GM12874 (cell line): ENCODE measurements around the gene SPEM1.

ENCODE experiments used
- CTCF ChIP-seq: IDR thresholded peaks from 2 replicates; pipeline ENCODE4 v1.5.1; 2011; ENCODE audit warnings: low read depth, mild to moderate bottlenecking, control low read depth, low read length, moderate library complexity; ENCODE audit not compliant: insufficient read depth

The SPEM1 gene

DNA sequence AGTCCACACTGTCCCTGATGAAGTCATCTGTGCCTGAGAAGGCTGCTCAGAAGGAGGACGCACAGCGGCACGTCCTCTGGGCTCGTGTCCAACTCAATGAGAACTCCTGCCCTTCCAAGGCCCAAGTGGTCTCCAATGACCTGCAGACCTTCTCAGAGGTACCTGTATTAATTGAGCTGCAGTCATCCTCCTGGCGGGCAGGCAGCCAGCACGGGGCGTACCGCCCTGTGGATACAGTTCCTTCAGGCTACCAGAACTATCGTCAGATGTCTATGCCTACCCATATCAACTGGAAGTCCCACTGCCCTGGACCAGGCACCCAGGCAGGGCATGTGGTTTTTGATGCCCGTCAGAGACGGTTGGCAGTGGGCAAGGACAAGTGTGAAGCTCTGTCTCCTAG lies 12.2 kb downstream of the SPEM1 start:
- TF ChIP-seq CTCF, result no peak

- peak; percentile 49 for TF ChIP-seq CTCF
Measured at GRCh38 chr17:7435676-7436555, 15.8 kb downstream of the SPEM1 start.

DNA sequence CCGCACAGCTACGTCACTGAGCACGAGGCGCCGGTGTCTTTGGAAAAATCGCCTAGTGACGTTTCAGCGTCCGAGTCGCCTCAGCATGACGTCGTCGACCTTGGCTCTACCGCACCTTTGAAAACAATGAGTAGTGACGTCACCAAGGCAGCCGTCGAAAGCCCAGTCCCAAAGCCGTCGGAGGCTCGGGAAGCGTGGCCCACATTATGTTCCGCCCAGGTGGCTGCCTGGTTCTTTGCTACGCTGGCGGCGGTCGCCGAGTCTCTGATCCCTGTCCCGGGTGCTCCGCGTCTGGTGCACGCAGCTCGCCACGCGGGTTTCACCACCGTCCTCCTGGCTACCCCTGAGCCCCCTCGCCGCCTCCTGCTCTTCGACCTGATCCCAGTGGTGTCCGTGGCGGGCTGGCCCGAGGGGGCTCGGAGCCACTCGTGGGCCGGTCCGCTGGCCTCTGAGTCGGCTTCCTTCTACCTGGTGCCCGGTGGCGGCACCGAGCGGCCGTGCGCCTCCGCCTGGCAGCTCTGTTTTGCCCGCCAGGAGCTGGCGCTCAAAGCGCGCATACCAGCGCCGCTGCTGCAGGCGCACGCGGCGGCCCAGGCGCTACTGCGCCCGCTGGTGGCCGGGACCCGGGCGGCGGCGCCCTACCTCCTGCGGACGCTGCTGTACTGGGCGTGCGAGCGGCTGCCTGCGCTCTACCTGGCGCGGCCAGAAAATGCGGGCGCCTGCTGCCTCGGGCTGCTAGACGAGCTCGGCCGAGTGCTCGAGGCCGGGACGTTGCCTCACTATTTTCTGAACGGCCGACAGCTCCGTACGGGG lies 16.6 kb downstream of the SPEM1 start:
- peak; percentile 90 for TF ChIP-seq CTCF

DNA sequence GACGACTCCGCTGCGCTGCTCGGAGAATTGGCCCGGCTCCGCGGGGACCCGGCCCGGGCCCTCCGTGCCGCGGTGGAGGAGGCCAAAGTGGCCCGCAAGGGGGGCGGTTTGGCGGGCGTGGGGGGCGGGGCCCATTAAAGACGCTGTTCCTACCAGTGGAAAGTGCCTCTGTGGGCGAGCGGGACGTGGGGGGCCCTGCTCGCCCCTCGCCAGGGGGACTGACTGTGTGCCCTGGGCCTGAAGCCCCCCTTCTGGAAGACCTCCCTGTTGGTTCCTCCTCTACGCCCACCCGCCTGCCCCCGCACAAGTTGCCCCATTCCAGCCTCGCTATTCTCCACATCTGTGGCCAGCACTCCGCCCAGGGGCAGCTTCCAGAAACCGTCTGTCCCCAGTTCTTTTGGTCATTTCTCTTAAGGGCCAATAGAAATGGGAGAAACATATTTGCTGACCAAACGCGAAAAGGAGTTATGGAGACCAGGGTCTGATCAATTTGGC lies 17.3 kb downstream of the SPEM1 start:
- TF ChIP-seq CTCF, result no peak

- no peak for TF ChIP-seq CTCF
Measured at GRCh38 chr17:7437950-7438614, 18.0 kb downstream of the SPEM1 start.

GRCh38 chr17:7438656-7439460 lies 18.7 kb downstream of the SPEM1 start:
- TF ChIP-seq CTCF, result no peak
